ENCODE results near the gene NEDD9. TPM values are rescaled to one million over a fixed set of nuclear protein-coding genes. Genes with fewer than 3 reads are reported as not detected.
A peak's percentile ranks its signal among the peaks of the same experiment; 100 is the strongest.

NEDD9 gene
- total and polyA plus RNA-seq, 2 experiments from 2014 or later: 4.4 to 13.0 TPM

GRCh38 chr6:11241154-11241792, 8.8 kb upstream of the NEDD9 start:
- Histone ChIP-seq H3K27me3 (ENCODE audit: insufficient read depth) (peaks cover 6% of the 10 kb centered on the region; the same call in 1 of the 2 replicates), H2AFZ (peak overlapping the region; percentile 98; the same call in 1 of the 2 replicates), H3K4me1 (ENCODE audit: insufficient read depth) (no peaks in the 10 kb centered on the region), H3F3A (replicated peaks; ENCODE audit: low read depth) (no peaks in the 10 kb centered on the region), H3K36me3 (ENCODE audit: insufficient read depth) (no peaks in the 10 kb centered on the region), H3K4me3 (no peak overlapping the region), H4K20me1 (replicated peaks; ENCODE audit: insufficient read depth) (no peaks in the 10 kb centered on the region), H3K4me2 (no peak overlapping the region), H3K27ac (ENCODE audit: low read depth) (no peak overlapping the region), H3K9me2 (ENCODE audit: insufficient read depth) (peaks cover 19% of the 10 kb centered on the region), H3K79me2 (replicated peaks; ENCODE audit: insufficient read depth) (no peaks in the 10 kb centered on the region)
- no peak overlapping the region for H3K4me3 Mint-ChIP-seq
- H3K4me1 Mint-ChIP-seq: peaks cover 8% of the 10 kb centered on the region
- ATAC-seq (peak; percentile 48), DNase-seq (ENCODE audit: low spot score) (no peak)
- H3K36me3 Mint-ChIP-seq (ENCODE audit: low read depth): no peaks in the 10 kb centered on the region
- TF ChIP-seq ETS1 (IDR thresholded peaks at IDR 0.05): no peak
- TF ChIP-seq CTCF (conservative IDR thresholded peaks at IDR 0.05; ENCODE audit: low read depth in 2 of 2): no peak
- no peak for TF ChIP-seq REST (IDR thresholded peaks at IDR 0.05; ENCODE audit: unreplicated experiment)
- no peak for TF ChIP-seq NANOG (IDR thresholded peaks at IDR 0.05; ENCODE audit: borderline replicate concordance)
- no peak for TF ChIP-seq ZNF462 (CRISPR knock-in tag; IDR thresholded peaks at IDR 0.05)
- no peak for TF ChIP-seq STAT1 (IDR thresholded peaks at IDR 0.05; ENCODE audit: unreplicated experiment)
- TF ChIP-seq EZH2phosphoT487 (IDR thresholded peaks at IDR 0.05; ENCODE audit: unreplicated experiment): no peak
- no peak for TF ChIP-seq POLR2AphosphoS5 (IDR thresholded peaks at IDR 0.05; ENCODE audit: low read depth)
- TF ChIP-seq JUNB (IDR thresholded peaks at IDR 0.05; ENCODE audit: unreplicated experiment): no peak
- no peak for TF ChIP-seq ZNF331 (CRISPR knock-in tag; IDR thresholded peaks at IDR 0.05; ENCODE audit: low read depth)
- TF ChIP-seq ZNF114 (CRISPR knock-in tag; IDR thresholded peaks at IDR 0.05): no peak
- no peak for TF ChIP-seq EZH2 (IDR thresholded peaks at IDR 0.05; ENCODE audit: low read depth, unreplicated experiment)
- TF ChIP-seq CREB1 (CRISPR knock-in tag; IDR thresholded peaks at IDR 0.05; ENCODE audit: low read depth): no peak
- peaks cover 17% of the 10 kb centered on the region for H3K27me3 Mint-ChIP-seq (ENCODE audit: insufficient read depth, low read depth, poor library complexity)
- H3K27ac Mint-ChIP-seq: no peak overlapping the region
- no peaks in the 10 kb centered on the region for H3K9me3 Mint-ChIP-seq

Data from GM23338 (cell line).